DMS153 (cell line): Measurements from ENCODE around the gene WDHD1.
"Not testable (repeated sequence)": the region's sequence is repeated elsewhere in the genome, so short reads cannot be mapped to it uniquely, and the experiment has no call there.

ENCODE experiments used
- DNase-seq: peaks from one replicate; lab custom pipeline; 2025; lab: John Stamatoyannopoulos, UW

WDHD1 gene

GRCh38 chr14:54908190-54908589, 118.7 kb downstream of the WDHD1 start:
- no peak for DNase-seq

- no peak for DNase-seq
Observed at GRCh38 chr14:54906075-54906474, 120.8 kb downstream of the WDHD1 start.

DNA sequence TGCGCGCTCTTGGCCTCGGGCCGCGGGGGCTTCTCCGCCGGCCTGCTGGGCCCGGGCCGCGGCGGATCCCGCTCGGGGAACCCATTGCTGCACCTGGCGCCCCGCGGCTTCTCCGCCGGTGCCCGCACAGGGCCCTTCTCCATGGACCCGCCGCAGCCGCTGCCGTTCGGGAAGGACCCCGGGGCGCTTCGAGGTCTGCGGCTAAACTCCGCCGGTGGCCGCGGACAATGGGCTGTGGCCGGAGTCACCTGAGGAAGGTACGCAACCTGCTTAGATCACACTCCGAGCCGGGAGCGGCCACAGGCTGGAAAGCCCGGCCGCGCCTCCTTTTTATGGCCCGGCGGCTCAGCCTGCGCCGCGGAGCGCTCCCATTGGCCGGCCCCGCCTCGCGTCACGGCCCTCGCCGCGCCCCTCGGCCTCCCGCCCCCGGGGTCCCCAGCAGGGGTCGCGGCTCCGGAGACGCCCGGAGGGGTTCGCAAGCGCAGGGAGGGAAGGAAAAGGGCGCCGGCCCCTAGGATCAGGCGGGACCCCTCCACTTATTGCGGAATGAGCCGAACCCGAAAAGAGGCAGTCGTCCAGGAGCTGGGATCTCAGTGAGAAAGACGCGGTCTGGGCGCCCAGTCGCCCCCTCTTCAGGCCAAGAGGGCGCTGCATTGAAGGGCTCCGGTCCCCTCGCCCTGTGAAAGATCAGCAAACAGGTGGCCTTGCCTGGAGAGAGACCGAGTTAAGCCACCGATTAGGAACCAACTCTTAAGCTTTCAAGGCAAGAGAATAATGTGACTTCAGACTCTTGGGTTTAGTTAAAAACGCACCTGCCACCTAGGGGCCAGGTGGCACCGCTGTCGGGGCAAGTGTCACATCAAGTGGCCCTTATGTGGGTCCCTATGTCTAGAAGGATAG, 124.1 kb downstream of the WDHD1 start, which contains the start of gene GCH1:
Gene GCH1, minus strand, starts transcription at position 306 of the 900 bp plus-strand sequence. Its CDS starts 163 bp downstream, at position 143.
- DNase-seq = peak; percentile 60

- DNase-seq = peak; percentile 33
Observed at GRCh38 chr14:54902143-54902520, 124.8 kb downstream of the WDHD1 start.

DNA sequence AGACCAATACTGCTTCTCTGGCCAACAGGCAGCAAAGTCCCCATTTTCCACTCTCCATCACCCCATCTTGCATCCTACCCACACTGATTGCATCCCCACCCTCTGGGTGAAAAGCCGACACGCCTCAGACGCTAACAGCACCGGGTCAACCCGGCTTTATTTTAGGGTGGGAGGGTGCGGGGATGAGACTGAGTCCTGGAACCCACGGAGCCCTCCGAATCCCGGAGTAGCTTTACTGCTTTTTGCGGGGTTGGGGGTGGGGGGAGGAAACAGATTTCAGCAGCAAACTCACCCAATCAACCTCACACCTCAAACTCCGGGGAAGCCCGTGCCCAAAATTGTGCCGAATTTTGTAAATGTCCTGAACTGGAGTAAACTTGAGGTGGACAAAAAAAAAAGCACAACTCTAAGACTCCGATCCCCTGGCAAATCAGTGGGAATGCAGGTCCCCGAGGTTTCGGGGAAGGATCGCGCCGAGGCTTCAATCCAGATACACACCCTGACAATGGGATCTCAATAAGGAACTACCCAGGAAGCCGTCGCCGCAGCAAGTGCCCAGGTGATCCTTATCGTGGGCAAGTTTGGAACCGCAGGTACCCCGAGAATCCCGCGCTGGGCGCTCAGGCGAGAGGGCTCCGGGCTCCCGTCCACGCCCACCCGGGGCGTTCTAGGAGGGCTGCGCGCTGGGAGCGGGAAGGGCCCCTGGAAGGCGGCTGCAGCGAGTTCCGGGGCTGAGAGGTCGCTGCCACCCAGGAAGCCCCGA, 125.3 kb downstream of the WDHD1 start:
- no peak for DNase-seq

GRCh38 chr14:54899573-54899972, 127.3 kb downstream of the WDHD1 start:
- no peak for DNase-seq

DNA sequence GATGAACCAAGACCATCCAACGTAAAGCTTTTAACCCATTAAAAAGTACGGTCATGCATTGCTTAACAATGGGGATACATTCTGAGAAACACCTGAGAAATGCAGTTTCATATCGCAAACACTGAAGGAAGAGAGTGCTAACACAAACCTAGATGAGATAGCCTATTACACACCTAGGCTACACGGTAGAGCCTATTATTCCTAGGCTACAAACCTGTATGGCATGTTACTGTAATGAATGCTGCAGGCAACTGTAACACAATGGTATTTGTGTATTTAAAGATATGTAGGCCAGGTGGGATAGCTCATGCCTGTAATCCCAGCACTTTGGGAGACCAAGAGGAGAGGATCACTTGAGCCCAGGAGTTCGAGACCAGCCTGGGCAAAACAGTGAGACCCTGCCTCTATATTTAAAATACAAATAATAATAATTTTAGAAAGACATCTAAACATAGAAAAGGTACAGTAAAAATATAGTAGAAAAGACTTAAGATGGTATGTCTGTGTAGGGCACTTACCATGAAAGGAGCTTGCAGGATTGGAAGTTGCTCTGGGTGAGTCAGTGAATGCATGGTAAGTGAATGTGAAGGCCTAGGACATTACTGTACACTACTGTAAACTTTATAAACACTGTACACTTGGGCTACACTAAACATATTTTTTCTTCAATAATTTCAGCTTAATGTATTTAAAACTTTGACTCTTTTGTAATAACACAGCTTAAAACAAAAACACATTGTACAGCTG, 128.9 kb downstream of the WDHD1 start:
- not testable (repeated sequence) for DNase-seq

- DNase-seq = no peak
Observed at GRCh38 chr14:54895683-54896082, 131.2 kb downstream of the WDHD1 start.

DNA sequence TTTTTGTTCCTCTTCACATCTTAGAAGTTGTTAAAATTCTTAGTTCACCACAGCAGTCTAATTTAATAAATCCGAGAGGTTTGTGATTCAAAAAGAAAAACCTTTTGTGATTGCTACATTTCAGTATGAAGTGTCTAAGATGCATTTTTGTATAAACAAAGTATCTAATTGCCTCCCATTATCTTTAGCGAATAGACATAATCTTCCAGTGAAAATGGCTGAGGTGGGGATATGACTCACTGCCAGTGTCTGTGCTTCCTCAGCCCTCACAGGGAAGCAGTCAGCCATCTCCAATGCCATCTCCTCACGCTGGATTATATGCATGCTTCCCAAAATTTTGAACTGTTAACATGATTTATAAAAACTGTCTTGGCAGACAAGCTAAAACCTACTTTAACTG, 131.9 kb downstream of the WDHD1 start:
- no peak for DNase-seq

DNA sequence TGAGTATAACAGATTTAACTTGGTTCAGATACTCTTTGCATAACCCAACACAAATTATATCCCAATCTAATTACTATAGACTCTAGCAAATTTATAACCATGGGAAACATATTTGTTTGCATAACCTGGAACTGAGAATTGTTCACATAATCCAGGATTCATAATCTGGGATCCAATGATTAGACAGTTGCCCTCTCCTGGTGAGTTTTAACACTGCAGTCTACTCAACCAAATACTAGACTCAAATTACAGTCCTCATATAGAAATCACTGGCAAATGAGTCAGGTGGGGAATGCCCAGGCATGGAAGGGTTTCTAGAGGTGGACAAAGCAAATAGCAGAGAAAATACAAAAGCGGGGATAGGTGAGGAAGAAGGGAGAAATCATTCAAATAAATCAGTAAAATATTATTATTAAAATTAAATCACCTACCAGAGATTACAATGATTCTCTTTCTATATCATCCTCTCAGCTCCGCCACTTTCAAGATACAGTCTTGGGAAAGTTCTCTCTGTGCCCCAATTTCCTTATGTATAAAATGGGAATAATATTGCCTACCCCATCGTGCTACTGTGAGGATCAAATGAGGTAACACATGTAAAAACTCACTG, 133.6 kb downstream of the WDHD1 start:
- no peak for DNase-seq

DNA sequence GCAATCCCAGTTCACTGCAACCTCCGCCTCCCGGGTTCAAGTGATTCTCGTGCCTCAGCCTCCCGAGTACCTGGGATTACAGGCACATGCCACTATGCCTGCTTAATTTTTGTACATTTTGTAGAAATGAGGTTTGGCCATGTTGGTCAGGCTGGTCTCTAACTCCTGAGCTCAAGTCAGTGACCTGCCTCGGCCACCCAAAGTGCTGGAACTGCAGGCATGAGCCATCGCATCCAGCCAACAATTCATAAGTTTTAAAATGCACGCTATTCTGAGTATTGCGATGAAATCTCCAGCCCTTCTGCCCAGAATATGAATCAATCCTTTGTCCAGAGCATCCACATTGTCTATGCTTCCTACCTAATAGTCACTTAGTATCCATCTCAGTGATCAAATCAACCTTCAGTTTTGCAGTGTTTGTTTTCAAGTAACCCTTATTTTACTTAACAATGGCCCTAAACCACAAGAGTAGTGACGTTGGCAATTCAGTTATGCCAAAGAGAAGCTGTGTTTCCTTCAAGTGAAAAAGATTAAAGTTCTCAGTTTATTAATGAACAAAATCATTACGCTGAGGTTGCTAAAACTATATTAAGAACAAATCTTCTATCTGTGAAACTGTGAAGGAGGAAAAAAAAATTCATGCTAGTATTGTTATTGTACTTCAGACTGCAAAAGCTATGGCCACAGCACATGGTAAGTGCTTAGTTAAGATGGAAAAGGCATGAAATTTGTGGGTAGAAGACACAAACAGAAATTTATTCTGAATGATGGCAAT, 135.2 kb downstream of the WDHD1 start:
- DNase-seq = no peak

- no peak for DNase-seq
Observed at GRCh38 chr14:54890788-54891187, 136.1 kb downstream of the WDHD1 start.

GRCh38 chr14:54889919-54890318, 137.0 kb downstream of the WDHD1 start:
- no peak for DNase-seq
